ENCODE results near the gene INSR.
"Not testable (repeated sequence)": the region's sequence is repeated elsewhere in the genome, so short reads cannot be mapped to it uniquely, and the experiment has no call there.

The INSR gene

GRCh38 chr19:7327802-7328201 lies 33.6 kb upstream of the INSR start:
- Histone ChIP-seq H3K27ac (no peak overlapping the region), H2AFZ (no peak overlapping the region), H3K4me1 (no peaks in the 10 kb centered on the region), H3K27me3 (ENCODE audit: control insufficient read depth, insufficient read depth, low read length) (no peaks in the 10 kb centered on the region), H3K4me3 (ENCODE audit: low read depth, low read length) (no peak overlapping the region), H3K79me2 (no peaks in the 10 kb centered on the region), H3K4me2 (ENCODE audit: low read length) (no peak overlapping the region), H3K36me3 (ENCODE audit: control insufficient read depth, insufficient read depth, low read length) (no peaks in the 10 kb centered on the region), H3K9ac (no peak overlapping the region), H3K9me3 (ENCODE audit: control insufficient read depth, low read length) (no peaks in the 10 kb centered on the region)
- no peak for TF ChIP-seq CTCF (IDR thresholded peaks at IDR 0.05)

GRCh38 chr19:7326105-7326877 lies 32.1 kb upstream of the INSR start:
- no peaks in the 10 kb centered on the region for H3K27me3 ChIP-seq (ENCODE audit: control insufficient read depth, insufficient read depth, low read length)
- no peak overlapping the region for H3K27ac ChIP-seq

GRCh38 chr19:7318176-7318575 lies 24.0 kb upstream of the INSR start:
- Histone ChIP-seq H3K9ac (no peak overlapping the region), H3K4me2 (ENCODE audit: low read length) (no peak overlapping the region), H3K4me1 (no peaks in the 10 kb centered on the region), H3K79me2 (no peaks in the 10 kb centered on the region), H3K27me3 (ENCODE audit: control insufficient read depth, insufficient read depth, low read length) (no peaks in the 10 kb centered on the region), H2AFZ (no peak overlapping the region), H3K27ac (no peak overlapping the region), H3K9me3 (ENCODE audit: control insufficient read depth, low read length) (no peaks in the 10 kb centered on the region), H3K4me3 (ENCODE audit: low read depth, low read length) (no peak overlapping the region), H3K36me3 (ENCODE audit: control insufficient read depth, insufficient read depth, low read length) (no peaks in the 10 kb centered on the region)
- no peak for TF ChIP-seq CTCF (IDR thresholded peaks at IDR 0.05)

More at GRCh38 chr19:7326105-7326877, 32.1 kb upstream of the INSR start:
- Histone ChIP-seq H2AFZ (no peak overlapping the region), H3K4me1 (no peaks in the 10 kb centered on the region), H3K4me3 (ENCODE audit: low read depth, low read length) (no peak overlapping the region), H3K9me3 (ENCODE audit: control insufficient read depth, low read length) (no peaks in the 10 kb centered on the region), H3K79me2 (no peaks in the 10 kb centered on the region), H3K36me3 (ENCODE audit: control insufficient read depth, insufficient read depth, low read length) (no peaks in the 10 kb centered on the region), H3K9ac (no peak overlapping the region), H3K4me2 (ENCODE audit: low read length) (no peak overlapping the region)
- TF ChIP-seq CTCF (IDR thresholded peaks at IDR 0.05) = no peak

GRCh38 chr19:7312816-7313215 lies 18.6 kb upstream of the INSR start:
- peak overlapping the region; percentile 27 for H3K27ac ChIP-seq
- no peaks in the 10 kb centered on the region for H3K36me3 ChIP-seq (ENCODE audit: control insufficient read depth, insufficient read depth, low read length)
- no peak overlapping the region for H3K9ac ChIP-seq
- no peak overlapping the region for H2AFZ ChIP-seq
- no peak overlapping the region for H3K4me2 ChIP-seq (ENCODE audit: low read length)
- no peaks in the 10 kb centered on the region for H3K27me3 ChIP-seq (ENCODE audit: control insufficient read depth, insufficient read depth, low read length)
- H3K4me1 ChIP-seq = no peaks in the 10 kb centered on the region
- H3K4me3 ChIP-seq (ENCODE audit: low read depth, low read length) = no peak overlapping the region
- no peaks in the 10 kb centered on the region for H3K9me3 ChIP-seq (ENCODE audit: control insufficient read depth, low read length)
- no peak for TF ChIP-seq CTCF (IDR thresholded peaks at IDR 0.05)
- no peaks in the 10 kb centered on the region for H3K79me2 ChIP-seq

- H3K79me2 ChIP-seq = no peaks in the 10 kb centered on the region
- TF ChIP-seq CTCF (IDR thresholded peaks at IDR 0.05) = no peak
- H3K4me3 ChIP-seq (ENCODE audit: low read depth, low read length) = no peak overlapping the region
- no peaks in the 10 kb centered on the region for H3K4me1 ChIP-seq
- no peak overlapping the region for H2AFZ ChIP-seq
- no peaks in the 10 kb centered on the region for H3K9me3 ChIP-seq (ENCODE audit: control insufficient read depth, low read length)
- H3K4me2 ChIP-seq (ENCODE audit: low read length) = no peak overlapping the region
- no peaks in the 10 kb centered on the region for H3K27me3 ChIP-seq (ENCODE audit: control insufficient read depth, insufficient read depth, low read length)
- H3K9ac ChIP-seq = no peak overlapping the region
- no peak overlapping the region for H3K27ac ChIP-seq
- H3K36me3 ChIP-seq (ENCODE audit: control insufficient read depth, insufficient read depth, low read length) = no peaks in the 10 kb centered on the region
Measured at GRCh38 chr19:7311911-7312310, 17.7 kb upstream of the INSR start.

- H3K4me3 ChIP-seq (ENCODE audit: low read depth, low read length); H3K36me3 ChIP-seq (ENCODE audit: control insufficient read depth, insufficient read depth, low read length); H3K4me1 ChIP-seq; H3K27me3 ChIP-seq (ENCODE audit: control insufficient read depth, insufficient read depth, low read length); H3K4me2 ChIP-seq (ENCODE audit: low read length); H3K9me3 ChIP-seq (ENCODE audit: control insufficient read depth, low read length); H3K79me2 ChIP-seq; H3K27ac ChIP-seq; H2AFZ ChIP-seq; H3K9ac ChIP-seq: not testable (repeated sequence)
Measured at GRCh38 chr19:7308327-7308726, 14.1 kb upstream of the INSR start.

Measured in parathyroid adenoma (tissue), 2 donors.